Measurements from ENCODE around the gene DOCK2.
"Not testable (repeated sequence)": the region's sequence is repeated elsewhere in the genome, so short reads cannot be mapped to it uniquely, and the experiment has no call there.

Gene DOCK2

DNA sequence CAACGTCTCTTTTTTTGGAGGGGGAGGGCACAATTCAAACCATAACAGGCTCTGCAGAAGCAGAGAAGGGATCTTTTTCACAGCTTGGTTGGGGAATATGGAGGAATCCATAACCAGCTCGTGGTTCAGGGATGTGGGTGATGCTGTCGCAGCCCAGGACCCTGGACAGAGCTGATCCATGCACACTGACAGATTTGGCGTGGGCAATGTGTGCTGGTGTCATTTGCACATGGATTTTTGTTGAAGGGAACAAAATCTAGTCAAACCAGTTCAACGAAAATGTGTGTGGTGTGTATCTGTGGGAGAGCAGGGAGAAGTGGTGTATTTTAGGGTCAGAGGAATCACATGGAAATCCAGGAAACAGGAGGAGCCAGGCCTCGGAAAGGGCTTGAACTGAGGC is 4.2 kb downstream of the DOCK2 start:
- no peak for DNase-seq (ENCODE audit: low spot score)

DNA sequence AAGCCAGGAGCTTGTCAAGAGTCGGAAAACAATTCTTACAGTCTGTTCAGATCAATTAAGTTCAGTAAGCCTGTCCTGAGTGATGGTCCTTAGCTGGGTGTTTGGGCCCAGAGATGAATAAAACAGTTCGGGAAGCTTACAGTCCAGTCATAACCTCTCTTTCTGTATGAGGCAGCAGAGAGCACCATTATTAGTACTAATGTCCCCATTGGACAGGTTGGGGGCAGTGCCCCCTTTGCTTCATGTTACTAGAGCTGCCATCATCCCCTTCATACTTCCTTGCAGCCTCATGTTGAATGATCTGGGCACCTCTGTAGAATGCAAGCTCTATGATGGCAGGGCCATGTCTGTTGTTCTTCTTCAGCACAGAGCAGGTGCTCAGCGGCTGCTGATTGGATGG is 9.8 kb downstream of the DOCK2 start:
- DNase-seq (ENCODE audit: low spot score), result no peak

DNA sequence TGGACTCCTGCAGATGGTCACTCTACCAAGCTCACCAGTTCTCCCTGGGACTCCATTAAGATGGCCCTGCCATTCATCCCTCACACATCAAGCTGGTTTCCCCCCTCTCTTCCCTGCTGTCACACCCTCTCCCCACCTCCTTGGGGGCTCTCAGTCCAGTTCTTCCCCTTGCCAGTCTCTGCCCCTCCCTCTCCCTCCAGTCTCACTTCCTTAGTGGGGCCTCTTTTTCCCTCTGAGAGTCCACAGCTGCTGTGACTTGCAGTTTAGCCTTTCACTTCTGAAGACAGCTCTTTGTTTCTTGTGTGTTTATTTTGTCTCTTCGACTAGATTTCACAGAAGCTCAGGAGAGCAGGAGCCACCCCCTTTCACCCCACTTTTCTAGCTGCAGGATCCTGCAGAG is 10.5 kb downstream of the DOCK2 start:
- DNase-seq (ENCODE audit: low spot score), result no peak

DNA sequence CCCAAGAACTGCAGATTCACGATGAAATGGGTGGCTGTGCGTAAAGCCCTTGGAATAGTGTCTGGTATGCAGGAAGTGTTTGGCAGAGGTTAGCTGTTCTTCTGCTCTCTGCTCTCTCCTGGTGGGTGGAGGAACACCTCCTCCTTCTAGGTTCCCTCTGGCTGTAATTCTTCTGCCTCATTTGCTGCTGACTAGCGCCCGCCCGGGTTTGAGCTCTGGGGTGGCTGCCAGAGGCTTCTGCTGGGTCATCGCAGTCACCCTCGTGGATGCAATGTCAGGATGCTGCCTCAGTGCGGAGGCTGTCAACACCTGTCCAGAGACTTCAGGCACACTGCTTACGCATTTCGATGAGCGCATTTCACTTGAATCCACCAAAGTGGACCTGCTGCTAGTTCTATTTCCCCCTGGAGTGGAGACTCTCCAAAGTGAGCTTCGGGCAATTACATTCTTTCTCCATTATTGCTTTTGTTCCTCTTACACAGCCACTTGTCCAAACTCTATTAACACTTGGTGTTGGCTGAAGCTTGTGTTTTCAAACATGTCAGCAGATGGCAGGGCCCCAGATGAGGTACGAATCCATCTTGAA is 11.7 kb downstream of the DOCK2 start:
- DNase-seq (ENCODE audit: low spot score), result no peak

DNA sequence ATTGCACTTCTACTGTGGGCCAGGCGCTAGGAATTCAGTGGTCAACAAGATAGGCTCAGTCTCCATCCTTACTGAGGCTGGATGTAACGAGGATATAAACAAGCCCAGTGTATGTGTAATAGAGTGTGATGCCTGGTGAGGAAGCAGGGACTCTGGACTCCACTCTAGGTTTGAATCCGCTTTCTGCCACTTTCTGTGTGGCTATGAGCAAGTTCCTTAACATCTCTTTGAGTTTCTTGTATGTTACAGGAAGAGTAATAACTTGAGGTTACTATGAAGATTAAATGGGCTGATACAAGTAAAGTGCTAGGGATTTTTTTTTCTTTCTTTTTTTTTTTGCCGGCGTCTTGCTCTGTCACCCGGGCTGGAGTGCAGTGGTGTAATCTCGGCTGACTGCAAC is 12.4 kb downstream of the DOCK2 start:
- DNase-seq (ENCODE audit: low spot score), result no peak

DNA sequence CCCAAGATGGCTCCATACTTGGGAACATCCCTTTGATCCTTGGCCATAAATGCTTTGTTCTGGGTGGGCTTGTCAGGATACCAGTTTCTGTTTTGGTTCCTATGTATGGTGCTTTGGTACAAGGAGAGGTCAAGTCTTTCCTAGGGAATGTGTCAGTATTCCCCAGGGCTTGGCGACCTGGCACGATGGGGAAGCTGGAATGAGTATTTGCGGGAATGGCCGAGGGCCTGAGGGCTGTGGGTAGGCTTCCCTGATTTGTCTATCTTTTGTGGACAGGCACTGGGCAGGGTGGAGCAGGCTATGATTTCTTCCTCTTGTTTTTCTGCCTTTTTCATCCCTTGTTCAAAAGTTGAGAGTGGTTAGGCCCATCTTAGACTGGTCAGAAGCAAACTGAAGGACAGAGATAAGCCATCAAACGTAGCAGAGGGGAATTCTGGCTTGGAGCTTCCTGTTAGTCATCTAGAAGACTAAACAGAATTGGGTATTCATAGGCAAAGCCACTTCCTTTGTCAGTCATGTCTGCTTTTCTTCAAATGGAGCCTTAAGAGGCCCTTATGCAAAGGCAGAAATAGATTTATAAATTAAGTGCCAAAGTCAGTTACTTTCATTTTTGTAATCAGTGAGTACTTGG is 13.7 kb downstream of the DOCK2 start:
- peak; percentile 57 for DNase-seq (ENCODE audit: low spot score)

DNA sequence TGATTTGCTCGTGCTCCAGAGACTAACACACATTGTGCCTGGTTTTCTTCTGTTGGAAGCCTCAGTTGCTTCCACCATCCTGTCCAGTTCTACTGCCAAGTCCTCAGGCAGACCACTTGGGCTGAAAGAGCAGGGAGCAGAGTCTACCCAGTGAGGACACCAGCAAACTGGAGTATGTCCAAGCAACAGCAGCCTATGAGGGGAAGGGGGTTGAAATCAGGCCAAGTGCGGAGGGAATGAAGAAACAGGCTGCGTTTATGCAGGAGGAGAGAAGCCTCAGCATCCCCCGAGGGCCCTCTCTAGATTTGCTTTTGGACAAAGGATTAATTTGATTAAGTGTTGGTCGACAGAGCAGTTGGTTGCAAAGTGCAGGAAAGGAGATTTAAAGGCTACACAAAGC is 14.5 kb downstream of the DOCK2 start:
- no peak for DNase-seq (ENCODE audit: low spot score)

DNA sequence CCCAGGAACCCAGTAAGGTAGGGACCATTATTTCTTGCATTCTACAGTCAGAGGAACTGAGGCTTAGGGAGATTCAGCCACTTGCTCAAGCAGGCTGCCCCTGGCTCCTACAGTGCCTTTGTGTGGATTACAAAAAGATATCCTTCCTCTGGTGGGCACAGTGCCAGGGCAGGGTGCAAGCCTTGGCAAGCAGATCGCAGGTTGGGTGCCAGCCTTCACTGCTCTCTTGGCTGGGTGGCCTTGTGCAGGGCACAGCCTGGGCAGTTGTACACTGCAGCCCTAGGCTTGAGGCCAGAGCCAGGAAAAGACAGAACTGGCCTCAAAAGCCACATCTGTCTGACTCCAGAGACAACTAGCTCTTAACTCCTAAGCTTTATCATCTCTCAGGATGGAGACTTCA is 15.0 kb downstream of the DOCK2 start:
- no peak for DNase-seq (ENCODE audit: low spot score)

DNA sequence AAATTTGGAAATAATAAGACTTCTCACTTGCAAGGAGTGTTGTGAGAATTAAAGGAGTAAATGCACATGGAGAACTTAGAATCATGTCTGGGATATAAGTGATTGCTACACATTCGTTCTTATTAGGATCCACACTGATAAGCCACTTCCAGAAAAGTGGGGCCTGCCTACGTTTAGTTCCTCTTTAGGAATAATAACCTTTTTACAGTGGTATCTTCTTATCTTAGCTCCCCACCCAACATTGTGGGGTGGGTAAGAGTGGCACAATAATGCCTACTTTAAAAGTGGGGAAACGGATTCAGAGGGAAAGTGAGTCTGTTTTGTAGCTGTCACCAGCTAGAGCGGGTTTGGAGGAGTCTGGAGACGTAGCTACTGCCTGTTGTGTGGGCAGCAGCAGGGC is 16.0 kb downstream of the DOCK2 start:
- DNase-seq (ENCODE audit: low spot score), result no peak

DNA sequence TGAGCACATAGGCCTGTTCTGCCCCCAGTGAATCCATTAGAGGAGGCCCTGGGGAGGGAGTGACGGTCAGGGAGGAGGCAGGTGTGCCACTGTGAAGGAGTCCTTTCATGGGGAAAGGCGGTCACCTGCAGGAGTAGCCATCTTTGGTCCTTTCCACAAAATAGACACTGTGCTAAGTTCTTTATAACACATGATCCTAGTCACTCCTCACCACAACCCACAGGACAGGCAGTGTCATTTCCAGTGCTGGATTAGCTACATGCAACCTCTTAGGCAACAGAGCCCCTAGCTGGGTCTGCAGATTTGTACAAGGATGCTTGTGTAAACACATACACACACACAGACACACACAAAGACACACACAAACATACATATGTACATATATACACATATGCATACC is 18.3 kb downstream of the DOCK2 start:
- DNase-seq (ENCODE audit: low spot score), result no peak

DNA sequence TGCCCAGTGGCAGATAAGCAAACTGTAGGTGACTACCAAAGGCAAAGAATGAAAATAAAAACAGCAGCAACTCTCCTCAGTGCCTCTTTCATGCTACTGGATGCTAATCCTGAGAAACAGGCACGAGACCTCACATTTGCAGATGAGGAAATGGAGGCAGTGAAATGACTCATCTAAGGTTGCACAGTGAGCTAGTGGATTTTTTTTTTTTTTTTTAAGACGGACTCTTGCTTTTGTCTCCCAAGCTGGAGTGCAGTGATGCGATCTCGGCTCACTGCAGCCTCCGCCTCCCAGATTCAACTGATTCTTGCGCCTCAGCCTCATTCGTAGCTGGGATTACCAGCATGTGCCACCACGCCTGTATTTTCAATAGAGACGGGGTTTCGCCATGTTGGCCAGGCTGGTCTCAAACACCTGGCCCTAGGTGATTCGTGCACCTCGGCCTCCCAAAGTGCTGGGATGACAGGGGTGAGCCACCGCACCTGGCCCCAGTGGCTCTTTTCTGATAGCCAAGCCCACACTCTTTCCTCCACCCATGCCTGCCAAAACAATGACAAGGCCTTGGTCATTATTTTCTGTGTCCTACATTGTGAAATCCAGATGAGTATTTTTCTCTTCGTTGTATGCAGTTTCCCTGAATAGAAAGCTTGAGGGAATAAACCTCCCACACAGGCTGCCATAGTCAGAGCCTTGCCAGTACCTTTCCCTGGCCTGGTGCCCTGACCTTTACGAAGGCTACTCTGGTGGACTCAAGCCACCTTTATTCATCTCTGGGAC is 19.2 kb downstream of the DOCK2 start:
- no peak for DNase-seq (ENCODE audit: low spot score)

DNA sequence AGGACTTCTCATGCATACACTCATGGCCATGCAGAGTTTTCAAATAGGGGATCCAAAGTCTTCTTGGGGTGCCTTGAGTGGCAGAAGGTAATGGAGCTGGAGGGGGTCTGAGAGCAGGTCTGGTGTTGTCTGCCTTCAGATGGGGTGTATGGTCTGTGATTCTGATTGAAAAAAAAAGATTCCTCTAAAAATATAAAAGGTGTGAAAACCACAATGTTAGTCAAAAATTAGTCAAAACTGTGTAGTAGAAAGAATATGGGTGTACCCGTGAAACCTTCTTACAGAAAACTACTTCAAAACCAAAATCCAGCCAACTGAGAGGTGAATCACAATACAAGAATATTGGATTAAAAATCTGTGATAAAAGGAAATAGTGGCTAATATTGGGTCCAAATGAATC is 20.1 kb downstream of the DOCK2 start:
- DNase-seq (ENCODE audit: low spot score), result no peak

DNA sequence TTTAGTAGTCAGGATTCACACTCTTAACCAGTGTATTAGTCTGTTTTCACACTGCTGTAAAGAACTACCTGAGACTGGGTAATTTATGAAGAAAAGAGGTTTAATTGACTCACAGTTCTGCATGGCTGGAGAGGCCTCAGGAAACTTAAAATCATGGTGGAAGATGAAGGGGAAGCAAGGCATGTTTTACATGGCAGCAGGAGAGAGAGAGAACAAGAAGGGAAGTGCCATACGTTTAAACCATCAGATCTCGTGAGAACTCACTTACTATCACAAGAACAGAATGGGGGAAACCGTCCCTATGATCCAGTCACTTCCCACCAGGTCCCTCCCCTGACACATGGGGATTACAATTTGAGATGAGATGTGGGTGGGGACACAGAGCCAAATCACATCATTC is 25.4 kb downstream of the DOCK2 start:
- DNase-seq (ENCODE audit: low spot score), result not testable (repeated sequence)

DNA sequence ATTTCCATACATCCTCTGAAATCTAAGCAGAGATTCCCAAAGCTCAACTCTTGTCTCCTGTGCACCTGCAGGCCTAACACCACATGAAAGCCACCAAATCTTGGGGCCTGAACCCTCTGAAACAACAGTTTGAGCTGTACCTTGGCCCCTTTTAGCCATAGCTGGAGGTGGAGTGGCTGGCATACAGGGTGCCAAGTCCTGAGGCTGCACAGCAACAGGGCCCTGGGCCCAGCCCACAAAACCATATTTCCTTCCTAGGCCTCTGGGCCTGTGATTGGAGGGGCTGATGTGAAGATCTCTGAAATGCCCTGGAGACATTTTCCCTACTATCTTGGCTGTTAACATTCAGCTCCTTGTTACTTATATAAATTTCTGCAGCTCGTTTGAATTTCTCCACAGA is 26.5 kb downstream of the DOCK2 start:
- DNase-seq (ENCODE audit: low spot score), result no peak

DNA sequence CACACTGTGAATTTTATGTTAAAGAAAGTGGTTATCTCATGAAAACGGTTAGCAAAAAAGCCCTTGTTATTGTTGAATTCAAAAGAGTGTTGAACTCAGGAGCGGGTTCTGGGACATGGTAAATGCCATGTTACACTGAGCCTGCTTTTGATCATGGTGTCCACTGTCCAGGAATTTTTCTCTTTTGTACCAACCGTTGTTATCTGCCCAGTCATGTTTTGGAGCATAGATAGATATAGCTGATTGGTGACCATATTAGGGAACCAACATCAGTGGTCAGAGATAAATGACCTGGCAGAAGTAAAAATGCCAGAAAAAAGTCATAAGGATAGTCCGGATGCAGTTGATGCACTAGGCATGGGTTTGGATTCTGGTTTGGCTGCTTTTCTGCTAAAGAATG is 29.3 kb downstream of the DOCK2 start:
- no peak for DNase-seq (ENCODE audit: low spot score)

DNA sequence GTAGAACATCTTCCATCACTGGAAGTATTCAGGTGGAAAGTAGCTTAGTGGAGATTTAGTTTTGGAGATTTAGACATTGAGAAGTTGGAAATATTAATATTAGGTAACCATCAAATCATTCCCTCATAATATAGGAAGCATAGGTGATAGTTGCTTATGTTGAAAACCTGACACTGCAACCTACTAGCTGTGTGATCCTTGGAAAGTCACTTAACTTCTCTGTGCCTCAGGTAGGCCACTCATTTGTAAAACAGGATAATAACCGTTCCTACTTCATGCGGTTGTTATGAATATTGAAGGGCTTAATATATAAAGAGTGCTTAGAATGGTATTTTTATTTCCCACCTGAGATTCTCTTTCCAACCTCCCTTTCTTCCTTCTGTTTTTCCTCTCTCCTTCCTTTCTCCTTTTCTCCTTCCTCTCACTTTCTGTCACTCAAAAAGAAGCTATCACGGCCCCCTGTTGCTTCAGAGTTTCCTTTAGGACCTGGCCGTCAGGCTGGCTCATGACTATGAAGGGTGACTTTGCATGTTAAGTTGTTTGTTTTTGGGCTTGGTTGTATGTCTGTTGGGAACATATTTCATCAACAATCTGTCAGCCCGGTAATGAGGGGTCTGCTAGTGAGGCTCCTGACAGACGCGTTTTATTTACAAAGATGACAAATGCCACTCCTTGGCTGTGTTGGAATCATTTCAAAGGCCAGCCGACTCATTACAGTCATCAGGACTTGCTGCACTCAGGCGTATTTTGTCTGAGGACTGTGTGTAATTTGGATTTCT is 31.0 kb downstream of the DOCK2 start:
- no peak for DNase-seq (ENCODE audit: low spot score)

DNA sequence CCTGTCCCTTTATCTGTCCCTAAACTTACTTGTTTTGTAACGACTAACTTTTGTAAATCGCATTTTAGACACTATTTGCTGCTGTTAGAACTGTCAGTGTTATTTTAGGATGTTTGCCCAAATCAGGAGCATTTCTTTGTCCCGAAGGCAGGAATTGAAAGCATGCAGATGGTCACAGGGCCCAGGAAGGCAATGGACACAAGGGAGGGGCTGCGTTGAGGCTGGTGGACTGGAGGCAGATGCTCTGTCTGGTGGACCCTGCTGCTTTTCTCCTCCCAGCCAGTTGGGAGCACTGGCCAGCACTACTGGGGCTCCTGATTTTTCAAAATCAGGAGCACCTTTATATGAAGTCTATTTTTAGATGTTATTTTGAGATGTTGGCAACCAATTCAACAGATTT is 31.7 kb downstream of the DOCK2 start:
- no peak for DNase-seq (ENCODE audit: low spot score)

DNA sequence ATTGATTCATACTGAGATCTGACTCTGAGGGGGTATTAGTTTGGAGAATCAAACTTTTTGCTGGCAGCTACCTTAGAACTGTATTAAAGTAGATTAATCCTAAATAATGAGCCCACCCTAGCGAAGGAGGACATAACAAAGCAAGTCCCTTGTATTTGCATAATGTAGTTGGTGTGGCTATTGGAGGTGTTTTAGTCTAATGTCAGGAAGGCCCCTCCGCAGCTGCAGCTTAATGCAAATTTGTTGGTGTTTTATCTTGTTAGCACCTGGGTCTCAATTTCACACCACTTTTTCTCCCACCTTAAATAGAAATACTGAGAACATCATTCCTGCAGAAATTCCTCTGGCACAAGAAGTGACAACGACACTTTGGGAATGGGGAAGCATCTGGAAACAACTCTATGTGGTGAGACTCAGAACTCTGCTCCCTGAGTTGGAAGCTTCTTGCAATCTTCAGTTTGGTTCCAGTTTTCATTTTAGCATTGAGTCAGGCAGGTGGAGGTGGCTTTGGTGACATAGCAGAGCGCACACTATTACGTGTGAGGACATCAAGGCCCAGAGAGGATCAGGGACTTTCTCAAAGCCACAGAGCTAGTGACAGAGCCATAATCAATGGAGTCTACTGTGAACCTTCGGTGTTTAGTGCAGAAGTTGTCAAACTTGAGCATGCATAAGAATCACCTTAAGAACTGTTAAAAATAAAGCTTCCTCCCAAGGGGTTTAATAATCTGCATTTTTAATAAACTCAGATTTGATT is 33.9 kb downstream of the DOCK2 start:
- no peak for DNase-seq (ENCODE audit: low spot score)

DNA sequence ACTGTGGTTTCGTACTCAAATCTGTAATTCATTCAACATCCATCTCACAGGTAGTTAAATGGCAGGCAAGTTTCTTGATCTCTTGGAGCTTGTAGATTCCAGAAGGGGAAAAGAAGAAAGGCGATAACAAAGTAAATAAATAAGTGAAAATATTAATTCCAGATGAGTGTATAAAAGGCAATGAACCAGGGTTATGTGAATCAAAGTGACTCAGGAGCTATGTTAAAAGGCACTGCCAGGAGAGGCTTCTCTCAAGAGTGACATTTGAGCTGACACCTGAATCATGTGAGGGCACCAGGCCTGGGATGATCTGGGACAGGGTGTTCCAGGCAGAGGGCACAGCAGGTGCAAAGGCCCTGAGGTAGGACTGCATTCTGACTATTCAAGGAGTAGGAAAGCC is 45.0 kb downstream of the DOCK2 start:
- DNase-seq (ENCODE audit: low spot score), result no peak

DNA sequence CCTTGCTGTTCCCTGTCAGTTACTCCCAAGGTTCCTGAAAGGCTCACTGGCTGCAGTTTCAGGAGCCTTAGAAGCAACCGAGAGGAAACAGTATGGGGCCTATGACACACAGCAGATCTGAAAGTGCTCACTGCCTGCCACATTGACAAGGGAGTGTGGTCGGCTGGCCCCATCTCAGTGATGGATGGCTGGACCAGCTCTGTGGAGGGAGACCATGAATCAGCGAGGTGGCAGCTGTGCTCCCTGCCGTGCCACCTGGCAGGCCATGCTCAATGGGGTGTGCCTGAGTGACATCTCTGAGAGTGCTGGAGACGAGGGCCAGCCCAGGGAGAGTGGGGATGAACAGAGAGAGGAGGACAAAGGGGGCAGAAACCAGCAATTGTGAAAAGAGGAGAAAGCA is 49.1 kb downstream of the DOCK2 start:
- DNase-seq (ENCODE audit: low spot score), result no peak

DNA sequence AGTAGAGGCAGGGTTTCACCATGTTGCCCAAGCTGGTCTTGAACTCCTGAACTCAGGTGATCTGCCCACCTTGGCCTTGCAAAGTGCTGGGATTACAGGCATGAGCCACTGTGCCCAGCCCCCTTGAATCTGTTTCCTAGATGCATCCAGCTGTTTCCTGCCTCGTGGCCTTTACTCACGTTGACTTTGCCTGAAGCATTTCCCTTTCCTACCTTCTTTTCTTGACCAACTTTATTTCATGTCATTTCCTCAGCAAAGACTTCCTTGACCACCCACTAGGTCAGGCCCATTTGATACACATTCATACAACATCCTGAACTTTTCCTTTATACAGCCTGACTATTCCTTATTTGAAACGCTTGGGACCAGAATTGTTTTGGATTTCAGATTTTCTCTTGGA is 51.0 kb downstream of the DOCK2 start:
- DNase-seq (ENCODE audit: low spot score), result no peak

DNA sequence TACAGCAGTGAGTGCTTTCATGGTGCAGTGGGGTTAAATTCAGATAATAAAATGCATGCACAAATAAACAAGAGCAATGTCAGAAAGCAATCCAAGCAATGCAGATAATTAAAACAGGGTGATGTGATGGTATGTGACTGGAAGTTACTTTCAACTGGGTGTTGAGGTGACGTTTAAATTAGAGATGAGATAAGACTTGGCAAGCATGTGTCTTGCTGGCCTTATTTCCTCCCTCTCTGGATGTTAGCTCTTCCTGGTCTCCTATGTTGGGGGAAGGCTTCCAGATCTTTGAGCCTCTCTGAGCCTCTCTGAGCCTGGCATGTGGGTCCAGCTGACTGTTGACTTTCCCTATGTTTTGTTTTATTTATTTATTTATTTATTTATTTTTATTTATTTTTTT is 54.4 kb downstream of the DOCK2 start:
- no peak for DNase-seq (ENCODE audit: low spot score)

Measured in COLO829 (cell line).